ENCODE results near the gene HMSD.

The HMSD gene

GRCh38 chr18:63997041-63997440, 47.9 kb downstream of the HMSD start:
- Histone ChIP-seq H3K4me2 (ENCODE audit: insufficient read depth, low read length, poor library complexity, severe bottlenecking) (no peak overlapping the region), H3K36me3 (replicated peaks in 1 of 2; ENCODE audit: control insufficient read depth in 2 of 2, insufficient read depth in 2 of 2, low read length in 2 of 2) (no peaks in the 10 kb centered on the region), H3K23ac (ENCODE audit: low read depth, low read length, poor library complexity) (no peak overlapping the region), H3K27ac (replicated peaks; ENCODE audit: low read length) (no peak overlapping the region), H4K8ac (ENCODE audit: low read depth, low read length) (no peak overlapping the region), H3K79me1 (ENCODE audit: low read depth, low read length) (no peaks in the 10 kb centered on the region), H3K9me3 (replicated peaks in 1 of 2; ENCODE audit: control insufficient read depth in 2 of 2, insufficient read depth in 1 of 2, low read depth in 1 of 2, low read length in 2 of 2) (peaks cover 2 to 5% of the 10 kb centered on the region in 2 donors), H3K18ac (ENCODE audit: low read length) (no peak overlapping the region), H2BK15ac (ENCODE audit: low read length) (no peak overlapping the region), H3K27me3 (ENCODE audit: control insufficient read depth in 3 of 3, insufficient read depth in 3 of 3, low read depth in 1 of 3, low read length in 3 of 3) (no peaks in the 10 kb centered on the region), H3K14ac (ENCODE audit: low read length) (no peak overlapping the region), H2BK5ac (ENCODE audit: low read length) (no peak overlapping the region), H2BK12ac (ENCODE audit: low read length) (no peak overlapping the region), H2BK120ac (ENCODE audit: low read depth, low read length) (no peak overlapping the region), H3K4me1 (ENCODE audit: control insufficient read depth in 2 of 2, insufficient read depth in 1 of 2, low read depth in 1 of 2, low read length in 2 of 2) (no peaks in the 10 kb centered on the region), H2AK5ac (ENCODE audit: low read depth, low read length) (no peak overlapping the region), H4K91ac (ENCODE audit: low read depth, low read length, poor library complexity) (no peak overlapping the region), H3K4me3 (ENCODE audit: low read length in 2 of 2) (no peak overlapping the region), H2AFZ (ENCODE audit: low read length) (no peak overlapping the region), H3K4ac (ENCODE audit: low read length) (no peak overlapping the region), H3K9ac (ENCODE audit: low read depth, low read length, poor library complexity) (no peak overlapping the region)
- no peak for DNase-seq (ENCODE audit: low spot score)
- no CpG with 5 or more reads among the region's 4 CpGs for WGBS, 2 donors (ENCODE audit: extremely low coverage in 2 of 2, insufficient read length in 2 of 2, insufficient replicate concordance in 1 of 2)

GRCh38 chr18:63997606-63998005, 48.5 kb downstream of the HMSD start:
- Histone ChIP-seq H2BK12ac (ENCODE audit: low read length) (no peak overlapping the region), H3K27me3 (ENCODE audit: control insufficient read depth in 3 of 3, insufficient read depth in 3 of 3, low read depth in 1 of 3, low read length in 3 of 3) (no peaks in the 10 kb centered on the region), H3K27ac (replicated peaks; ENCODE audit: low read length) (no peak overlapping the region), H3K18ac (ENCODE audit: low read length) (no peak overlapping the region), H3K23ac (ENCODE audit: low read depth, low read length, poor library complexity) (no peak overlapping the region), H3K4me3 (ENCODE audit: low read length in 2 of 2) (no peak overlapping the region), H3K9ac (ENCODE audit: low read depth, low read length, poor library complexity) (no peak overlapping the region), H3K36me3 (replicated peaks in 1 of 2; ENCODE audit: control insufficient read depth in 2 of 2, insufficient read depth in 2 of 2, low read length in 2 of 2) (no peaks in the 10 kb centered on the region), H4K8ac (ENCODE audit: low read depth, low read length) (no peak overlapping the region), H3K4ac (ENCODE audit: low read length) (no peak overlapping the region), H2BK15ac (ENCODE audit: low read length) (no peak overlapping the region), H3K4me1 (ENCODE audit: control insufficient read depth in 2 of 2, insufficient read depth in 1 of 2, low read depth in 1 of 2, low read length in 2 of 2) (no peaks in the 10 kb centered on the region), H2AFZ (ENCODE audit: low read length) (no peak overlapping the region), H3K9me3 (replicated peaks in 1 of 2; ENCODE audit: control insufficient read depth in 2 of 2, insufficient read depth in 1 of 2, low read depth in 1 of 2, low read length in 2 of 2) (peaks cover 2 to 5% of the 10 kb centered on the region in 2 donors), H2AK5ac (ENCODE audit: low read depth, low read length) (no peak overlapping the region), H2BK5ac (ENCODE audit: low read length) (no peak overlapping the region), H2BK120ac (ENCODE audit: low read depth, low read length) (no peak overlapping the region), H3K79me1 (ENCODE audit: low read depth, low read length) (no peaks in the 10 kb centered on the region), H3K14ac (ENCODE audit: low read length) (no peak overlapping the region), H4K91ac (ENCODE audit: low read depth, low read length, poor library complexity) (no peak overlapping the region), H3K4me2 (ENCODE audit: insufficient read depth, low read length, poor library complexity, severe bottlenecking) (no peak overlapping the region)
- no CpG with 5 or more reads among the region's 2 CpGs for WGBS, 2 donors (ENCODE audit: extremely low coverage in 2 of 2, insufficient read length in 2 of 2, insufficient replicate concordance in 1 of 2)
- DNase-seq (ENCODE audit: low spot score): no peak

GRCh38 chr18:63999871-64000270, 50.8 kb downstream of the HMSD start:
- H3K4me3 ChIP-seq (ENCODE audit: low read length in 2 of 2): no peak overlapping the region
- H2BK120ac ChIP-seq (ENCODE audit: low read depth, low read length): no peak overlapping the region
- no peak overlapping the region for H3K4ac ChIP-seq (ENCODE audit: low read length)
- no peaks in the 10 kb centered on the region for H3K27me3 ChIP-seq (ENCODE audit: control insufficient read depth in 3 of 3, insufficient read depth in 3 of 3, low read depth in 1 of 3, low read length in 3 of 3)
- peaks cover 2 to 5% of the 10 kb centered on the region in 2 donors for H3K9me3 ChIP-seq (replicated peaks in 1 of 2; ENCODE audit: control insufficient read depth in 2 of 2, insufficient read depth in 1 of 2, low read depth in 1 of 2, low read length in 2 of 2)
- no peak overlapping the region for H3K9ac ChIP-seq (ENCODE audit: low read depth, low read length, poor library complexity)
- H4K8ac ChIP-seq (ENCODE audit: low read depth, low read length): no peak overlapping the region
- no peak overlapping the region for H3K18ac ChIP-seq (ENCODE audit: low read length)
- no peak overlapping the region for H3K4me2 ChIP-seq (ENCODE audit: insufficient read depth, low read length, poor library complexity, severe bottlenecking)
- no peak for DNase-seq (ENCODE audit: low spot score)
- no peaks in the 10 kb centered on the region for H3K36me3 ChIP-seq (replicated peaks in 1 of 2; ENCODE audit: control insufficient read depth in 2 of 2, insufficient read depth in 2 of 2, low read length in 2 of 2)
- no peaks in the 10 kb centered on the region for H3K79me1 ChIP-seq (ENCODE audit: low read depth, low read length)
- no CpG with 5 or more reads among the region's 2 CpGs for WGBS, 2 donors (ENCODE audit: extremely low coverage in 2 of 2, insufficient read length in 2 of 2, insufficient replicate concordance in 1 of 2)
- no peak overlapping the region for H4K91ac ChIP-seq (ENCODE audit: low read depth, low read length, poor library complexity)
- no peaks in the 10 kb centered on the region for H3K4me1 ChIP-seq (ENCODE audit: control insufficient read depth in 2 of 2, insufficient read depth in 1 of 2, low read depth in 1 of 2, low read length in 2 of 2)
- no peak overlapping the region for H3K14ac ChIP-seq (ENCODE audit: low read length)
- no peak overlapping the region for H2AK5ac ChIP-seq (ENCODE audit: low read depth, low read length)
- no peak overlapping the region for H2BK5ac ChIP-seq (ENCODE audit: low read length)
- no peak overlapping the region for H3K27ac ChIP-seq (replicated peaks; ENCODE audit: low read length)
- no peak overlapping the region for H2BK15ac ChIP-seq (ENCODE audit: low read length)
- H2AFZ ChIP-seq (ENCODE audit: low read length): no peak overlapping the region
- peak overlapping the region; percentile 8 for H3K23ac ChIP-seq (ENCODE audit: low read depth, low read length, poor library complexity)
- H2BK12ac ChIP-seq (ENCODE audit: low read length): no peak overlapping the region

GRCh38 chr18:64002581-64002980, 53.5 kb downstream of the HMSD start:
- no peak overlapping the region for H2AK5ac ChIP-seq (ENCODE audit: low read depth, low read length)
- H3K27me3 ChIP-seq (ENCODE audit: control insufficient read depth in 3 of 3, insufficient read depth in 3 of 3, low read depth in 1 of 3, low read length in 3 of 3): no peaks in the 10 kb centered on the region
- H3K18ac ChIP-seq (ENCODE audit: low read length): no peak overlapping the region
- H2BK12ac ChIP-seq (ENCODE audit: low read length): no peak overlapping the region
- H4K8ac ChIP-seq (ENCODE audit: low read depth, low read length): no peak overlapping the region
- no peak overlapping the region for H2BK5ac ChIP-seq (ENCODE audit: low read length)
- no peak overlapping the region for H2BK15ac ChIP-seq (ENCODE audit: low read length)
- DNase-seq (ENCODE audit: low spot score): no peak
- no peak overlapping the region for H3K23ac ChIP-seq (ENCODE audit: low read depth, low read length, poor library complexity)
- H3K79me1 ChIP-seq (ENCODE audit: low read depth, low read length): no peaks in the 10 kb centered on the region
- H3K4me2 ChIP-seq (ENCODE audit: insufficient read depth, low read length, poor library complexity, severe bottlenecking): no peak overlapping the region
- WGBS, 2 donors (ENCODE audit: extremely low coverage in 2 of 2, insufficient read length in 2 of 2, insufficient replicate concordance in 1 of 2): no CpG with 5 or more reads among the region's 41 CpGs
- H4K91ac ChIP-seq (ENCODE audit: low read depth, low read length, poor library complexity): no peak overlapping the region
- H3K9me3 ChIP-seq (replicated peaks in 1 of 2; ENCODE audit: control insufficient read depth in 2 of 2, insufficient read depth in 1 of 2, low read depth in 1 of 2, low read length in 2 of 2): peaks cover 0 to 2% of the 10 kb centered on the region in 2 donors
- H3K4ac ChIP-seq (ENCODE audit: low read length): no peak overlapping the region
- H3K27ac ChIP-seq (replicated peaks; ENCODE audit: low read length): no peak overlapping the region
- H2BK120ac ChIP-seq (ENCODE audit: low read depth, low read length): no peak overlapping the region
- no peak overlapping the region for H2AFZ ChIP-seq (ENCODE audit: low read length)
- no peaks in the 10 kb centered on the region for H3K36me3 ChIP-seq (replicated peaks in 1 of 2; ENCODE audit: control insufficient read depth in 2 of 2, insufficient read depth in 2 of 2, low read length in 2 of 2)
- no peaks in the 10 kb centered on the region for H3K4me1 ChIP-seq (ENCODE audit: control insufficient read depth in 2 of 2, insufficient read depth in 1 of 2, low read depth in 1 of 2, low read length in 2 of 2)
- H3K9ac ChIP-seq (ENCODE audit: low read depth, low read length, poor library complexity): no peak overlapping the region
- no peak overlapping the region for H3K14ac ChIP-seq (ENCODE audit: low read length)
- no peak overlapping the region for H3K4me3 ChIP-seq (ENCODE audit: low read length in 2 of 2)
